Lower leg skin (tissue), 4 donors: ENCODE data around the gene SPEG. TPM values are rescaled to one million over a fixed set of nuclear protein-coding genes. Genes with fewer than 3 reads are reported as not detected.

Source experiments
- DNase-seq, 2 donors: peaks; one replicate each; pipeline ENCODE4 v3.0.0-alpha.2; 2019; ENCODE audit warnings: low spot score in 2 of 2
- H3K4me3 ChIP-seq: fragments of 200-600 bp; sonication (generic); 2 replicates; pipeline ENCODE4 v1.5.1; 2017; ENCODE audit warnings: mild to moderate bottlenecking, low read depth; ENCODE audit not compliant: poor library complexity, severe bottlenecking
- CTCF ChIP-seq, 3 donors: fragments of 450-650 bp; IDR thresholded peaks; one replicate each; pipeline ENCODE4 v1.5.1; 2016; ENCODE audit warnings: antibody characterized with exemption in 3 of 3, mild to moderate bottlenecking in 3 of 3, moderate library complexity in 2 of 3
- POLR2A ChIP-seq, 2 donors: fragments of 450-650 bp; IDR thresholded peaks; one replicate each; pipeline ENCODE4 v1.6.1; 2016 to 2017; ENCODE audit warnings: antibody characterized with exemption in 2 of 2, mild to moderate bottlenecking in 1 of 2, moderate library complexity in 1 of 2
- WGBS, 2 donors: methylation state at CpG; one replicate each; pipeline ENCODE4 v1.1.5; 2018; 5-methylcytosine and 5-hydroxymethylcytosine counted together
- intact Hi-C: fragments of 100-400 bp; cut with DNase I; formaldehyde crosslinking; loops from one replicate; pipeline ENCODE4 v1.15.0; 2023; ENCODE audit warnings: low total_unique reads
- total RNA-seq, 4 donors: library from RNA; depleted of rRNA; stranded (reverse); fragments of >200 nt; gene quantifications; one replicate each; pipeline ENCODE4 v1.1.0, GENCODE V29; 2016

SPEG gene
- total RNA-seq, 4 donors from 2014 or later, result 3.3 to 11.4 (median 5.3) TPM

- no peak overlapping the region for H3K4me3 ChIP-seq
- intact Hi-C loops, result no loop called here
- no peak for TF ChIP-seq CTCF (IDR thresholded peaks at IDR 0.05)
- DNase-seq, result peak in 1 of 2 donors; percentile 56
- 76 to 85% methylated on average over 8 of the region's 9 CpGs for WGBS, 2 donors
Measured at GRCh38 chr2:219419331-219420197, 15.1 kb upstream of the SPEG start.

- 90 to 93% methylated on average over 8 of the region's 8 CpGs for WGBS, 2 donors
Measured at GRCh38 chr2:219420687-219421086, 14.0 kb upstream of the SPEG start.

GRCh38 chr2:219421323-219421722 is 13.3 kb upstream of the SPEG start:
- peak in 1 of 2 donors; percentile 66 for DNase-seq
- no peak overlapping the region for H3K4me3 ChIP-seq
- intact Hi-C loops, result no loop called here
- WGBS, 2 donors, result 91 to 94% methylated on average over 17 of the region's 17 CpGs
- TF ChIP-seq POLR2A (IDR thresholded peaks at IDR 0.05) (no peak), CTCF (IDR thresholded peaks at IDR 0.05) (no peak)

More at GRCh38 chr2:219420687-219421086, 14.0 kb upstream of the SPEG start:
- DNase-seq, result peak in 1 of 2 donors; percentile 76
- no peak overlapping the region for H3K4me3 ChIP-seq
- intact Hi-C loops, result no loop called here
- no peak for TF ChIP-seq CTCF (IDR thresholded peaks at IDR 0.05)

DNA sequence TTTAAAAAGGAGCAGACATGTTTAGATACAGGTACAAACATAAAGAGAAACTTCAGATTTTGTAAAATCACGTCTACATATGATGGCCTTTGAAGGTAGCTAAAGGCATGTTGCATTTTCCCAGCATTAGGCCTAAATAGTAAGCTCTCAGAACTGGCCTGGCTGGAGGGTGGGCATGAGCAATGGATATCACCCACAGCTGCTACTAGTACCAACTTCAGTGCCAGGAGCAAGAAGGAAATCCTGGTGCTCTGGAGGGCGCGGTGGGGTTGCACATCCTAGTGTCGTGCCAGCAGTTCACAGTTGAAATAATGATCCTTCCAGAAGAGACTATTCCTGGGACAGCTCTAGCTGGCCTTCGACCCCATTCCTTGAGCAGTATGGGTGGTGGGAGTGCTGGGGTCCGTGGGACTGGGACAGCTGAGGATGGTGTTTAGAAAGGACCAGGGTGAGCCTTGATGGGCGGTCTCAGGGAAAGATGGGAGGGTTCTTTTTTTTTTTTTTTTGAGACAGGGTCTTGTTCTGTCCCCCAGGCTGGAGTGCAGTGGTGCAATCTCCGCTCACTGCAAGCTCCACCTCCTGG is 11.6 kb upstream of the SPEG start:
- 88 to 90% methylated on average over 8 of the region's 8 CpGs for WGBS, 2 donors
- DNase-seq, result no peak
- no peak overlapping the region for H3K4me3 ChIP-seq
- intact Hi-C loops, result no loop called here
- TF ChIP-seq POLR2A (IDR thresholded peaks at IDR 0.05) (no peak), CTCF (IDR thresholded peaks at IDR 0.05) (no peak)

GRCh38 chr2:219423652-219424377 is 10.8 kb upstream of the SPEG start:
- 71 to 76% methylated on average over 14 of the region's 14 CpGs for WGBS, 2 donors
- no peak for TF ChIP-seq POLR2A (IDR thresholded peaks at IDR 0.05)
- peak in 1 of 3 donors; percentile 16 for TF ChIP-seq CTCF (IDR thresholded peaks at IDR 0.05)
- DNase-seq, result no peak
- intact Hi-C loops, result no loop called here
- no peak overlapping the region for H3K4me3 ChIP-seq
